T-cell (primary cell): ENCODE results near the gene PTPN13. TPM values are rescaled to one million over a fixed set of nuclear protein-coding genes. Genes with fewer than 3 reads are reported as not detected.
A peak's percentile ranks its signal among the peaks of the same experiment; 100 is the strongest.

Experiments used
- ATAC-seq, 4 experiments: fragments of 200-7000 bp in 3 of 4; fragments of 150-1000 bp in 1 of 4; cut with Tn5 transposase; replicated peaks in 1 of 4; 1 replicate in 3 of 4; 2 replicates in 1 of 4; pipeline ENCODE4 v1.10.0; 2021; ENCODE audit warnings: moderate library complexity in 3 of 4, mild to moderate bottlenecking in 2 of 4, moderate number of reproducible peaks in 1 of 4
- CTCF ChIA-PET, 2 donors: fragments of 300-600 bp; sonication (Branson Sonifier 250); formaldehyde crosslinking; loops; one replicate each; lab custom pipeline; 2022; ENCODE audit warnings: antibody characterized with exemption in 2 of 2; lab: Charles Lee
- POLR2A ChIA-PET, 2 donors: fragments of 300-600 bp; sonication (Branson Sonifier 250); formaldehyde crosslinking; loops; one replicate each; lab custom pipeline; 2022; ENCODE audit warnings: antibody characterized with exemption in 2 of 2; lab: Charles Lee
- DNase-seq, 35 experiments: peaks; one replicate each; pipeline versions ENCODE4 v3.0.0 to v3.0.0-alpha.2; 2013 to 2023
- H3K27ac ChIP-seq: one replicate; pipeline ENCODE4 v1.5.1; 2013; ENCODE audit warnings: low read length
- H3K27me3 ChIP-seq, 2 experiments: replicated peaks in 1 of 2; 1 replicate in 1 of 2; 2 replicates in 1 of 2; pipeline versions ENCODE4 v1.6.1 to v1.7.0; 2013; ENCODE audit warnings: low read length in 1 of 2, mixed read lengths in 1 of 2; ENCODE audit not compliant: control insufficient read depth in 2 of 2, insufficient read depth in 2 of 2; ENCODE audit errors: extremely low read depth in 1 of 2
- H3K36me3 ChIP-seq, 2 donors: 1 replicate in 1 of 2; 2 replicates in 1 of 2; pipeline versions ENCODE4 v1.6.1 to v1.7.0; 2013; ENCODE audit warnings: low read length in 1 of 2; ENCODE audit not compliant: control insufficient read depth in 2 of 2, insufficient read depth in 1 of 2; ENCODE audit errors: extremely low read depth in 1 of 2
- H3K4me1 ChIP-seq, 2 experiments: 1 replicate in 1 of 2; 2 replicates in 1 of 2; pipeline versions ENCODE4 v1.6.1 to v1.7.0; 2013; ENCODE audit warnings: low read length in 2 of 2, mixed read lengths in 1 of 2; ENCODE audit not compliant: insufficient read depth in 2 of 2, control insufficient read depth in 1 of 2; ENCODE audit errors: extremely low read depth in 1 of 2
- H3K4me3 ChIP-seq, 2 donors: 1 replicate in 1 of 2; 2 replicates in 1 of 2; pipeline versions ENCODE4 v1.5.1 to v1.7.0; 2013; ENCODE audit warnings: mild to moderate bottlenecking in 2 of 2, low read length in 1 of 2, moderate library complexity in 1 of 2; ENCODE audit not compliant: control insufficient read depth in 1 of 2; ENCODE audit errors: extremely low read depth in 1 of 2
- H3K9me3 ChIP-seq: 2 replicates; pipeline ENCODE4 v1.7.0; 2013
- H3K27ac Mint-ChIP-seq, 2 donors: one replicate each; pipeline ENCODE4 v1.8.0; 2020 to 2021; ENCODE audit warnings: mild to moderate bottlenecking in 2 of 2, mixed read lengths in 2 of 2
- H3K27me3 Mint-ChIP-seq, 2 donors: one replicate each; pipeline ENCODE4 v1.8.0; 2021 to 2022; ENCODE audit warnings: mixed read lengths in 2 of 2
- H3K36me3 Mint-ChIP-seq: one replicate; pipeline ENCODE4 v1.8.0; 2021; ENCODE audit warnings: mixed read lengths
- H3K4me1 Mint-ChIP-seq, 3 donors: one replicate each; pipeline ENCODE4 v1.8.0; 2020 to 2022; ENCODE audit warnings: mixed read lengths in 3 of 3, mild to moderate bottlenecking in 1 of 3
- H3K4me3 Mint-ChIP-seq, 3 donors: one replicate each; pipeline ENCODE4 v1.8.0; 2020 to 2022; ENCODE audit warnings: mild to moderate bottlenecking in 3 of 3, mixed read lengths in 3 of 3, moderate library complexity in 3 of 3
- H3K9me3 Mint-ChIP-seq, 3 donors: one replicate each; pipeline ENCODE4 v1.8.0; 2020 to 2022; ENCODE audit warnings: mixed read lengths in 3 of 3
- WGBS: methylation state at CpG from one replicate; pipeline ENCODE4 v1.1.5; 2013; ENCODE audit warnings: missing lambda C conversion rate; ENCODE audit not compliant: insufficient coverage; 5-methylcytosine and 5-hydroxymethylcytosine counted together
- total RNA-seq, 35 experiments: library from RNA in 6 of 35; stranded (reverse) in 6 of 35; fragments of 120-200 nt in 1 of 35; gene quantifications; one replicate each; pipeline versions ENCODE4 v1.2.1 to v1.2.4 and lab custom pipeline; 2013 to 2026

The PTPN13 gene
- total RNA-seq, 5 donors from 2014 or later (not counting 1 experiment from before 2014, with no cell fraction given) = 0.90 to 8.1 (median 5.2) TPM

GRCh38 chr4:86721412-86721811 is 127.3 kb downstream of the PTPN13 start:
- no peaks in the 10 kb centered on the region for H3K27me3 ChIP-seq
- Mint-ChIP-seq H3K27ac (no peak overlapping the region), H3K9me3 (peaks cover 10 to 12% (median 11%) of the 10 kb centered on the region in 3 donors), H3K36me3 (no peaks in the 10 kb centered on the region), H3K4me3 (no peak overlapping the region), H3K4me1 (peaks cover 0 to 3% (median 0%) of the 10 kb centered on the region in 3 donors), H3K27me3 (peaks cover 0 to 4% of the 10 kb centered on the region in 2 donors)
- ATAC-seq = no peak
- no peak overlapping the region for H3K27ac ChIP-seq
- no peak overlapping the region for H3K4me3 ChIP-seq
- DNase-seq = no peak
- WGBS = no CpG with 5 or more reads among the region's 2 CpGs
- H3K36me3 ChIP-seq = no peaks in the 10 kb centered on the region
- H3K4me1 ChIP-seq = no peaks in the 10 kb centered on the region
- ChIA-PET CTCF (interaction anchor here in 1 of 2 donors (0.6 to 0.7 kb wide), 3 partner anchors 13 to 81 kb away, joined by 3 read pairs; no protein-coding TSS in a partner anchor), POLR2A (no interaction called here)
- no peaks in the 10 kb centered on the region for H3K9me3 ChIP-seq

- ATAC-seq = peak in 1 of 4 experiments; percentile 85
- DNase-seq = peak in 10 of 35 experiments; percentile 0 to 22 (median 6)
- peaks cover 0 to 7% (median 0%) of the 10 kb centered on the region in 3 donors for H3K4me1 Mint-ChIP-seq
- peaks cover 4 to 18% (median 13%) of the 10 kb centered on the region in 3 donors for H3K9me3 Mint-ChIP-seq
- peaks cover 3% of the 10 kb centered on the region for H3K36me3 Mint-ChIP-seq
- no peak overlapping the region for H3K4me3 ChIP-seq
- ChIA-PET POLR2A (no interaction called here), CTCF (no interaction called here)
- WGBS = 75% methylated on average over 10 of the region's 10 CpGs
- peaks cover 3% of the 10 kb centered on the region in 2 donors for H3K27me3 Mint-ChIP-seq
- H3K27me3 ChIP-seq = no peaks in the 10 kb centered on the region
- H3K36me3 ChIP-seq = no peaks in the 10 kb centered on the region
- H3K9me3 ChIP-seq = no peaks in the 10 kb centered on the region
- H3K4me3 Mint-ChIP-seq = no peak overlapping the region
- H3K27ac ChIP-seq = no peak overlapping the region
- H3K27ac Mint-ChIP-seq = no peak overlapping the region
- H3K4me1 ChIP-seq = no peaks in the 10 kb centered on the region
These were observed 136.2 kb downstream of the PTPN13 start for GRCh38 chr4:86730310-86730709.

GRCh38 chr4:86737244-86737643 is 143.1 kb downstream of the PTPN13 start:
- H3K4me1 ChIP-seq = no peaks in the 10 kb centered on the region
- Mint-ChIP-seq H3K4me1 (no peaks in the 10 kb centered on the region), H3K9me3 (peaks cover 0 to 4% (median 4%) of the 10 kb centered on the region in 3 donors), H3K27ac (no peak overlapping the region), H3K27me3 (peaks cover 0 to 5% of the 10 kb centered on the region in 2 donors), H3K4me3 (no peak overlapping the region), H3K36me3 (no peaks in the 10 kb centered on the region)
- no peaks in the 10 kb centered on the region for H3K9me3 ChIP-seq
- ChIA-PET CTCF (no interaction called here), POLR2A (no interaction called here)
- no peak for DNase-seq
- WGBS = no CpG with 5 or more reads among the region's 1 CpG
- no peaks in the 10 kb centered on the region for H3K36me3 ChIP-seq
- ATAC-seq = no peak
- H3K4me3 ChIP-seq = no peak overlapping the region
- H3K27ac ChIP-seq = no peak overlapping the region
- H3K27me3 ChIP-seq = no peaks in the 10 kb centered on the region

- WGBS = no CpG with 5 or more reads among the region's 1 CpG
These were observed 147.7 kb downstream of the PTPN13 start for GRCh38 chr4:86741846-86742245.

GRCh38 chr4:86744570-86744969 is 150.5 kb downstream of the PTPN13 start:
- CTCF ChIA-PET = no interaction called here
- no peaks in the 10 kb centered on the region for H3K36me3 Mint-ChIP-seq
- no peaks in the 10 kb centered on the region for H3K4me1 Mint-ChIP-seq
- POLR2A ChIA-PET = no interaction called here
- H3K4me1 ChIP-seq = no peaks in the 10 kb centered on the region
- ATAC-seq = no peak
- peaks cover 0 to 13% of the 10 kb centered on the region in 2 donors for H3K27me3 Mint-ChIP-seq
- no peak overlapping the region for H3K4me3 Mint-ChIP-seq
- H3K27ac ChIP-seq = no peak overlapping the region
- no peaks in the 10 kb centered on the region for H3K27me3 ChIP-seq
- WGBS = no CpG with 5 or more reads among the region's 2 CpGs
- no peak overlapping the region for H3K27ac Mint-ChIP-seq
- H3K4me3 ChIP-seq = no peak overlapping the region
- H3K36me3 ChIP-seq = no peaks in the 10 kb centered on the region
- DNase-seq = no peak
- peaks cover 0 to 4% (median 4%) of the 10 kb centered on the region in 3 donors for H3K9me3 Mint-ChIP-seq
- no peaks in the 10 kb centered on the region for H3K9me3 ChIP-seq

More at GRCh38 chr4:86741846-86742245, 147.7 kb downstream of the PTPN13 start:
- Histone ChIP-seq H3K4me3 (no peak overlapping the region), H3K9me3 (no peaks in the 10 kb centered on the region), H3K27ac (no peak overlapping the region), H3K4me1 (no peaks in the 10 kb centered on the region), H3K36me3 (no peaks in the 10 kb centered on the region), H3K27me3 (no peaks in the 10 kb centered on the region)
- ChIA-PET CTCF (no interaction called here), POLR2A (no interaction called here)
- no peak overlapping the region for H3K4me3 Mint-ChIP-seq
- no peaks in the 10 kb centered on the region for H3K4me1 Mint-ChIP-seq
- H3K36me3 Mint-ChIP-seq = no peaks in the 10 kb centered on the region
- H3K27me3 Mint-ChIP-seq = peaks cover 0 to 5% of the 10 kb centered on the region in 2 donors
- peaks cover 0 to 4% (median 4%) of the 10 kb centered on the region in 3 donors for H3K9me3 Mint-ChIP-seq
- no peak overlapping the region for H3K27ac Mint-ChIP-seq
- no peak for ATAC-seq
- DNase-seq = no peak

- Histone ChIP-seq H3K4me1 (no peaks in the 10 kb centered on the region), H3K9me3 (no peaks in the 10 kb centered on the region), H3K4me3 (no peak overlapping the region), H3K27me3 (no peaks in the 10 kb centered on the region), H3K27ac (no peak overlapping the region), H3K36me3 (no peaks in the 10 kb centered on the region)
- H3K9me3 Mint-ChIP-seq = no peaks in the 10 kb centered on the region
- H3K4me3 Mint-ChIP-seq = no peak overlapping the region
- H3K27me3 Mint-ChIP-seq = peaks cover 0 to 8% of the 10 kb centered on the region in 2 donors
- DNase-seq = no peak
- POLR2A ChIA-PET = no interaction called here
- CTCF ChIA-PET = no interaction called here
- H3K36me3 Mint-ChIP-seq = no peaks in the 10 kb centered on the region
- H3K27ac Mint-ChIP-seq = no peak overlapping the region
- ATAC-seq = no peak
- H3K4me1 Mint-ChIP-seq = no peaks in the 10 kb centered on the region
These were observed 155.0 kb downstream of the PTPN13 start for GRCh38 chr4:86749121-86749520.

GRCh38 chr4:86755388-86755787 is 161.3 kb downstream of the PTPN13 start:
- no peaks in the 10 kb centered on the region for H3K36me3 Mint-ChIP-seq
- Histone ChIP-seq H3K27ac (no peak overlapping the region), H3K4me3 (no peak overlapping the region), H3K4me1 (no peaks in the 10 kb centered on the region), H3K27me3 (no peaks in the 10 kb centered on the region), H3K36me3 (no peaks in the 10 kb centered on the region), H3K9me3 (no peaks in the 10 kb centered on the region)
- no peaks in the 10 kb centered on the region for H3K27me3 Mint-ChIP-seq
- POLR2A ChIA-PET = no interaction called here
- WGBS = no CpG with 5 or more reads among the region's 2 CpGs
- H3K27ac Mint-ChIP-seq = no peak overlapping the region
- no peaks in the 10 kb centered on the region for H3K4me1 Mint-ChIP-seq
- H3K4me3 Mint-ChIP-seq = no peak overlapping the region
- CTCF ChIA-PET = no interaction called here
- no peak for DNase-seq
- no peaks in the 10 kb centered on the region for H3K9me3 Mint-ChIP-seq
- no peak for ATAC-seq
